Measurements from ENCODE around the gene XKR7. TPM values are rescaled to one million over a fixed set of nuclear protein-coding genes. Genes with fewer than 3 reads are reported as not detected.

XKR7 gene, protein sequence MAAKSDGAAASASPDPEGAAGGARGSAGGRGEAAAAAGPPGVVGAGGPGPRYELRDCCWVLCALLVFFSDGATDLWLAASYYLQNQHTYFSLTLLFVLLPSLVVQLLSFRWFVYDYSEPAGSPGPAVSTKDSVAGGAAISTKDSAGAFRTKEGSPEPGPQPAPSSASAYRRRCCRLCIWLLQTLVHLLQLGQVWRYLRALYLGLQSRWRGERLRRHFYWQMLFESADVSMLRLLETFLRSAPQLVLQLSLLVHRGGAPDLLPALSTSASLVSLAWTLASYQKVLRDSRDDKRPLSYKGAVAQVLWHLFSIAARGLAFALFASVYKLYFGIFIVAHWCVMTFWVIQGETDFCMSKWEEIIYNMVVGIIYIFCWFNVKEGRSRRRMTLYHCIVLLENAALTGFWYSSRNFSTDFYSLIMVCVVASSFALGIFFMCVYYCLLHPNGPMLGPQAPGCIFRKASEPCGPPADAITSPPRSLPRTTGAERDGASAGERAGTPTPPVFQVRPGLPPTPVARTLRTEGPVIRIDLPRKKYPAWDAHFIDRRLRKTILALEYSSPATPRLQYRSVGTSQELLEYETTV
- total RNA-seq = not detected in 2 replicates

DNA sequence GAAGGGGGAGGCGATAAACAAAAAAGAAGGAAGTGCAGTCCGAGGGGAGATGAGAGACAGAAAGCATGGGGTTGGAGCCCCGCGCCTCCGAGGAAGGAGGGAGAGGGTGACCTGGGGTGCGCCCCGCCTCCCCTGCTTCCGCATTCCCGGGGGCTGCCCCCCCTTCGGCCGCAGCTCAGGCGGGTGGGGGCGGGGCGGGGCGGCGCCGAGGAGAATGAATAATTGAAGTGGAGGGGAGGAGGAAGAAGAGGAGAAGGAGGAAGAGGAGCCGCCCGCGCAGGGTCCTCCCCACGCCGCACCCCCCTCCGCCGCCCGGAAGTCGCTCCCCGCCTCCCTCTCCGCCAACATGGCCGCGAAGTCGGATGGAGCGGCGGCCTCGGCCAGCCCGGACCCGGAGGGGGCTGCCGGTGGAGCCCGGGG, at the start of gene XKR7:
TSS of gene XKR7 (plus strand) at position 322 of the 420 bp plus-strand sequence. CDS start at position 347, 25 bp downstream.

DNA sequence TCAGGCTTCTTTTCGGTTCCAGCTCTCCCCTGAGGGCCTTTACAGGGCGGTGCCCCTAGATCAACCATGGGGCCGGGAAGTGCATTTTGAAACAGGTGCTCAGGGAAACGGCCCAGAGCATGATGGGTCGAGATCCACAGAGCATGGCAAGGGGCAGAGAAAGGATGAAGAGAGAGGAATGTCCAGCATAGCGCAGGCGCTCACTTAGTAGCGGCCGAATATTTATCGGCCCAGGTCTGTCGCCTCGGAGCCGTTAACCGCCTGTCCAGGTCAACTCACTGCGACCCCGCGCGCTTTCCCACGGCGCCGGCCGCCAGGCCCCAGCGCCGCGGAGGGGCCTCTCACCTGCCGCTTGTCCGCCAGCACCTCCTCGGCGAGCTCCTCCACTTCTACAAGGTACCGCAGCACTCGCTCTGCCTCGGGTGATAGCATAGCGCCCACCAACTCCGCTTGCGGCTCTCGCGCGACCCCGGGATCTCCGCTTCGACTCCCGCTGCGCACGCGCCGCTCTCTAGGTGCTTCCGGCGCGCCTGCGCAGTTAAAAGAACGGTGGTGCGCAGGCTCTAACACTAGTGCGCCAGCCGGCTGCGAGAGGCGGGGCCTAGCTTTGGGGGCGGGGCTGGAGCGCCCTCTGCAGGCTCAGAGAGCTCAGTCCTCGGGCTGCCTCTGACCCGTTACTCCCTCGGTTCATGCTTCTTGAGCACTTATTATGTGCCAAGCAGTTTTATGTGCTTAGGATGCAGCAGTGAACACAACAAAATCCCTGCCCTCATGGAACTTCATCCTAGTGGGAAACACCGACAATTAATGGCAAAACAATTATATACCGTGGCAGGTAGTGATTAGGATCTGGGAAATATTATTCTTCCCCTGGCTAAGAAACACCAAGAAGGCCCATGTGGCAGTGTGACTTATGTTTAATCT, 16.2 kb upstream of the XKR7 start, which contains the start of gene PDRG1:
TSS of gene PDRG1 (minus strand) at position 517 of the 924 bp plus-strand sequence. CDS start at position 432, 85 bp downstream.

DNA sequence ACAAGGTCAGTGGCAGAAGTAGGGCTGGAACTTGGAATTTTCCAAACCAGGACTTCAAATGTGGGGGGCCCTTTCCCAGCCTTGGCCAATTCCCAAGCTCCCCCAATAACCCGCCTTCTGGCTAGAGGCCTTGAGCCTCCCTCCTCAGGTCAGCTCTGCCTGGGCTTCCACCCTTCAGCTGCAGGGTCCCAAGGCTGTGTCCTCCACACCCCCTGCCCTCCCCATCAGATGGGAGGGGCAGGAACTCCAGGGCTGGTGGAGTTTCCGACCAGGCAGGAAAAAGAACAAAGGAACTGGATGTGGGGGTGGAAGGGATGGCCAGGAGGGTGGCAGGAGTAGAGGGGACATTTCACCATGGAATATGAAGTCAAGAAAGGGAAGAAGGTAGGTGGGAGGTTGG, 42.1 kb downstream of the XKR7 start, which contains the start of gene CCM2L:
TSS of gene CCM2L (plus strand) at position 338 of the 400 bp plus-strand sequence. CDS start at position 355, 17 bp downstream.

DNA sequence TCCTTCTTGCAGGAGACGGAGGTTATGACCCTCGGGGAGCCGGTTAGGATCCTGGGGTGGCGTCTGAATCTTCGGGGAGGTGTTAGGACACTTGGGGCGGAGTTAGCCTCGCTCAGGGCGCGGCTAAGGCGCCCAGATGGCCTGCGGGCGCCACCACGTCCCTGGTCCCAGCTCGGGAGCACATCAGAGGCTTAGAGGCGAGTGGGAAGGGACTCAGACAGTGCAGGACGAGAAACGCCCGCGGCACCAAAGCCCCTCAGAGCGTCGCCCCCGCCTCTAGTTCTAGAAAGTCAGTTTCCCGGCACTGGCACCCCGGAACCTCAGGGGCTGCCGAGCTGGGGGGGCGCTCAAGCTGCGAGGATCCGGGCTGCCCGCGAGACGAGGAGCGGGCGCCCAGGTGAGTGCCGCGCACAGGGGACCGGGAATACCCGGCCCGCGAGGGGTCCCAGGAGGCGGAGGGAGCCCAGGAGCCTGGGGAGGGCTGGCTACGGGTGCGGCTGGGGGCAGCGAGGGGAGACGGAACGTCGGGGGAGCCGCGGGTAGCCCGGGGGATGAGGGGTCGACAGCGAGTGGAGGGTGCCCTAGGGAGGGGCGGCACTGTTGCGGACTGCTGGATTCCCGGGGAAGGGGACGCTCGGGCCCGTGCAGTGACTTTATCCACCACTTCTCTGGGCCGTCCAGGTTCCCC, 84.3 kb downstream of the XKR7 start, which contains the start of gene HCK:
TSS of gene HCK (plus strand) at position 153 of the 688 bp plus-strand sequence.

Other genes with a start within 250 kb of the XKR7 start
- gene BCL2L1, start 245.3 kb upstream of the XKR7 start, total RNA-seq = 125 and 131 TPM in 2 replicates
- gene TPX2, start 228.9 kb upstream of the XKR7 start, total RNA-seq = 88.2 and 108 TPM in 2 replicates
- gene MYLK2, start 148.8 kb upstream of the XKR7 start, total RNA-seq = 0.18 TPM in 1 of 2 replicates, not detected in the other
- gene FOXS1, start 122.5 kb upstream of the XKR7 start, total RNA-seq = not detected in 2 replicates
- gene DUSP15, start 97.6 kb upstream of the XKR7 start, total RNA-seq = not detected in 2 replicates
- gene TTLL9, start 97.5 kb upstream of the XKR7 start, total RNA-seq = not detected in 2 replicates
- gene PDRG1, start 16.1 kb upstream of the XKR7 start, total RNA-seq = 7.8 and 8.4 TPM in 2 replicates
- not detected in 2 replicates for gene CCM2L, start 42.3 kb downstream of the XKR7 start, total RNA-seq
- not detected in 2 replicates for gene HCK, start 84.1 kb downstream of the XKR7 start, total RNA-seq
- gene TM9SF4, start 141.6 kb downstream of the XKR7 start, total RNA-seq = 35.7 and 40.4 TPM in 2 replicates
- gene PLAGL2, start 239.6 kb downstream of the XKR7 start, total RNA-seq = 3.7 and 5.1 TPM in 2 replicates
- 63.4 and 78.7 TPM in 2 replicates for gene POFUT1, start 239.7 kb downstream of the XKR7 start, total RNA-seq

Data from myometrial cell (primary cell).